ENCODE results near the gene LARGE2. TPM values are rescaled to one million over a fixed set of nuclear protein-coding genes. Genes with fewer than 3 reads are reported as not detected.

The LARGE2 gene
- total and polyA plus RNA-seq, 7 donors, result 0.13 TPM; not detected in 6

GRCh38 chr11:45924036-45924915 is 1.8 kb downstream of the LARGE2 start:
- Histone ChIP-seq H3K27ac (no peak overlapping the region), H3K4me3 (no peak overlapping the region), H3K4me1 (peaks cover 6% of the 10 kb centered on the region), H3K36me3 (ENCODE audit: insufficient read depth in 1 of 2, low read depth in 1 of 2) (no peaks in the 10 kb centered on the region), H3K27me3 (ENCODE audit: insufficient read depth in 3 of 3, low read length in 2 of 3) (peaks cover 0 to 34% (median 13%) of the 10 kb centered on the region in 3 donors), H3K9me3 (no peaks in the 10 kb centered on the region)
- DNase-seq (peak in 1 of 2 donors; percentile 43), ATAC-seq (no peak)
- WGBS, 3 donors, result 66 to 73% (median 69%) methylated on average over 20 to 22 of the region's 22 CpGs
- no peak for TF ChIP-seq CTCF (IDR thresholded peaks at IDR 0.05)
- intact Hi-C loops (cut with DNase I), result no loop called here

- ATAC-seq (no peak), DNase-seq (no peak)
- TF ChIP-seq CTCF (IDR thresholded peaks at IDR 0.05), result no peak
- Histone ChIP-seq H3K4me3 (no peak overlapping the region), H3K36me3 (ENCODE audit: insufficient read depth in 1 of 2, low read depth in 1 of 2) (no peaks in the 10 kb centered on the region), H3K9me3 (no peaks in the 10 kb centered on the region), H3K27ac (no peak overlapping the region), H3K4me1 (peaks cover 6% of the 10 kb centered on the region), H3K27me3 (ENCODE audit: insufficient read depth in 3 of 3, low read length in 2 of 3) (peaks cover 0 to 34% (median 13%) of the 10 kb centered on the region in 3 donors)
- WGBS, 3 donors, result 81 to 84% (median 84%) methylated on average over 6 of the region's 6 CpGs
- intact Hi-C loops (cut with DNase I), result no loop called here
Observed at GRCh38 chr11:45924927-45925326, 2.5 kb downstream of the LARGE2 start.

GRCh38 chr11:45925550-45925949 is 3.1 kb downstream of the LARGE2 start:
- no peak for TF ChIP-seq CTCF (IDR thresholded peaks at IDR 0.05)
- intact Hi-C loops (cut with DNase I), result no loop called here
- H3K4me1 ChIP-seq, result peaks cover 6% of the 10 kb centered on the region
- H3K27me3 ChIP-seq (ENCODE audit: insufficient read depth in 3 of 3, low read length in 2 of 3), result peaks cover 0 to 34% (median 13%) of the 10 kb centered on the region in 3 donors
- H3K36me3 ChIP-seq (ENCODE audit: insufficient read depth in 1 of 2, low read depth in 1 of 2), result no peaks in the 10 kb centered on the region
- no peak overlapping the region for H3K27ac ChIP-seq
- DNase-seq (no peak), ATAC-seq (no peak)
- 76 to 92% (median 90%) methylated on average over 3 of the region's 3 CpGs for WGBS, 3 donors
- H3K9me3 ChIP-seq, result no peaks in the 10 kb centered on the region
- H3K4me3 ChIP-seq, result no peak overlapping the region

- TF ChIP-seq CTCF (IDR thresholded peaks at IDR 0.05), result no peak
- H3K27ac ChIP-seq, result no peak overlapping the region
- peak in 1 of 2 donors; percentile 44 for DNase-seq
- intact Hi-C loops (cut with DNase I), result no loop called here
- no peaks in the 10 kb centered on the region for H3K9me3 ChIP-seq
- H3K4me1 ChIP-seq, result peaks cover 6% of the 10 kb centered on the region
- ATAC-seq, result no peak
- WGBS, 3 donors, result 44 to 52% (median 48%) methylated on average over 12 of the region's 12 CpGs
- H3K4me3 ChIP-seq, result no peak overlapping the region
- peaks cover 0 to 34% (median 13%) of the 10 kb centered on the region in 3 donors for H3K27me3 ChIP-seq (ENCODE audit: insufficient read depth in 3 of 3, low read length in 2 of 3)
- no peaks in the 10 kb centered on the region for H3K36me3 ChIP-seq (ENCODE audit: insufficient read depth in 1 of 2, low read depth in 1 of 2)
Observed at GRCh38 chr11:45926001-45926401, 3.5 kb downstream of the LARGE2 start.

Measured in psoas muscle (tissue), 8 donors.